NCI-H1930 (cell line): Measurements from ENCODE around the gene EMC8.
A peak's percentile ranks its signal among the peaks of the same experiment; 100 is the strongest.

Experiments
- DNase-seq, 2 experiments: peaks; one replicate each; lab custom pipeline; 2025; lab: John Stamatoyannopoulos, UW

The EMC8 gene

GRCh38 chr16:85753559-85753958 lies 45.8 kb downstream of the EMC8 start:
- no peak for DNase-seq

- DNase-seq: no peak
These were observed 46.6 kb downstream of the EMC8 start for GRCh38 chr16:85752511-85753420.

GRCh38 chr16:85751698-85752501 lies 47.4 kb downstream of the EMC8 start:
- no peak for DNase-seq

GRCh38 chr16:85750827-85751697 lies 48.3 kb downstream of the EMC8 start, which contains the start of gene C16orf74:
Gene C16orf74, minus strand, starts transcription at chr16:85751096. Its CDS starts 15,879 bp downstream, at chr16:85735217.
- DNase-seq: peak; percentile 27 to 36

- DNase-seq: peak; percentile 13 to 17
These were observed 49.1 kb downstream of the EMC8 start for GRCh38 chr16:85750146-85750826.

- no peak for DNase-seq
These were observed 49.6 kb downstream of the EMC8 start for GRCh38 chr16:85749771-85750145.

GRCh38 chr16:85746460-85747215 lies 52.7 kb downstream of the EMC8 start:
- DNase-seq: no peak

- DNase-seq: no peak
These were observed 60.2 kb downstream of the EMC8 start for GRCh38 chr16:85738923-85739715.

- DNase-seq: no peak
These were observed 62.4 kb downstream of the EMC8 start for GRCh38 chr16:85736921-85737320.

- DNase-seq: no peak
These were observed 63.4 kb downstream of the EMC8 start for GRCh38 chr16:85735946-85736345.

GRCh38 chr16:85735225-85735635 lies 64.1 kb downstream of the EMC8 start:
- no peak for DNase-seq

GRCh38 chr16:85734311-85735017 lies 64.9 kb downstream of the EMC8 start:
- no peak for DNase-seq

- DNase-seq: no peak
These were observed 65.5 kb downstream of the EMC8 start for GRCh38 chr16:85733839-85734170.

GRCh38 chr16:85733155-85733838 lies 66.0 kb downstream of the EMC8 start:
- DNase-seq: no peak

GRCh38 chr16:85731179-85731578 lies 68.2 kb downstream of the EMC8 start:
- no peak for DNase-seq

- no peak for DNase-seq
These were observed 69.2 kb downstream of the EMC8 start for GRCh38 chr16:85730186-85730465.

GRCh38 chr16:85729452-85730185 lies 69.7 kb downstream of the EMC8 start:
- DNase-seq: no peak

- no peak for DNase-seq
These were observed 70.5 kb downstream of the EMC8 start for GRCh38 chr16:85728879-85729278.
